OCI-LY3 (cell line): ENCODE measurements around the gene SMIM30.

Experiments used
- EZH2phosphoT487 ChIP-seq: fragments of 200-600 bp; shearing (Covaris generic); IDR thresholded peaks from 2 replicates; pipeline ENCODE4 v1.6.1; 2018; ENCODE audit warnings: antibody characterized with exemption, mixed run types, low read depth
- TF ChIP-seq, protein P1 (sequence below): fragments of 200-600, 300-600 bp; sonication (generic); IDR thresholded peaks from 2 replicates; pipeline ENCODE4 v1.5.1; 2014; ENCODE audit warnings: antibody characterized with exemption, low read length, low read depth

DNA sequence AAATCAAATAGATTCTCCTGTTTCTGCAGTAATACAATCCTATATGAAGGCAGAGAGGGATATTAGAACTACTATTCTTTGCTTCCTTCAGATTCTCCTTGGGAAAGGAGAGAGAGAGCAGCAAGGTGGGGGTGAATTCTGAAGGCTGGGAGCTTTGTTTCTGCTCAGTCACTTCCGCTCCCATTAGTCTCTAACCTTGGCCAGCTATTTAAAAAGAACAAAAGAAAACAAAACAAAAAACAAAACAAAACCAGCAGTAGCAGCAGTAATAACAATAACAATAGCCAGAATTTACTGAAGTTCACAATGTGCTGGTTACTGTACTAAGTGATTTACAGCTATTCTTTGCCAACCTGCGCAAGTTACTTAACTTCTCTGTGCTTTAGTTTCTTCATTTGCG lies 41.7 kb downstream of the SMIM30 start:
- TF ChIP-seq, protein P1, sequence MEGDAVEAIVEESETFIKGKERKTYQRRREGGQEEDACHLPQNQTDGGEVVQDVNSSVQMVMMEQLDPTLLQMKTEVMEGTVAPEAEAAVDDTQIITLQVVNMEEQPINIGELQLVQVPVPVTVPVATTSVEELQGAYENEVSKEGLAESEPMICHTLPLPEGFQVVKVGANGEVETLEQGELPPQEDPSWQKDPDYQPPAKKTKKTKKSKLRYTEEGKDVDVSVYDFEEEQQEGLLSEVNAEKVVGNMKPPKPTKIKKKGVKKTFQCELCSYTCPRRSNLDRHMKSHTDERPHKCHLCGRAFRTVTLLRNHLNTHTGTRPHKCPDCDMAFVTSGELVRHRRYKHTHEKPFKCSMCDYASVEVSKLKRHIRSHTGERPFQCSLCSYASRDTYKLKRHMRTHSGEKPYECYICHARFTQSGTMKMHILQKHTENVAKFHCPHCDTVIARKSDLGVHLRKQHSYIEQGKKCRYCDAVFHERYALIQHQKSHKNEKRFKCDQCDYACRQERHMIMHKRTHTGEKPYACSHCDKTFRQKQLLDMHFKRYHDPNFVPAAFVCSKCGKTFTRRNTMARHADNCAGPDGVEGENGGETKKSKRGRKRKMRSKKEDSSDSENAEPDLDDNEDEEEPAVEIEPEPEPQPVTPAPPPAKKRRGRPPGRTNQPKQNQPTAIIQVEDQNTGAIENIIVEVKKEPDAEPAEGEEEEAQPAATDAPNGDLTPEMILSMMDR, result no peak
- TF ChIP-seq EZH2phosphoT487, result no peak
